Ecto neural progenitor cell (in vitro differentiated cells): ENCODE data around the gene VSTM5.
A peak's percentile ranks its signal among the peaks of the same experiment; 100 is the strongest.
"Not testable (repeated sequence)": the region's sequence is repeated elsewhere in the genome, so short reads cannot be mapped to it uniquely, and the experiment has no call there.

ENCODE experiments used
- DNase-seq: peaks from one replicate; pipeline ENCODE4 v3.0.0-alpha.2; 2018; ENCODE audit warnings: low spot score

The VSTM5 gene

DNA sequence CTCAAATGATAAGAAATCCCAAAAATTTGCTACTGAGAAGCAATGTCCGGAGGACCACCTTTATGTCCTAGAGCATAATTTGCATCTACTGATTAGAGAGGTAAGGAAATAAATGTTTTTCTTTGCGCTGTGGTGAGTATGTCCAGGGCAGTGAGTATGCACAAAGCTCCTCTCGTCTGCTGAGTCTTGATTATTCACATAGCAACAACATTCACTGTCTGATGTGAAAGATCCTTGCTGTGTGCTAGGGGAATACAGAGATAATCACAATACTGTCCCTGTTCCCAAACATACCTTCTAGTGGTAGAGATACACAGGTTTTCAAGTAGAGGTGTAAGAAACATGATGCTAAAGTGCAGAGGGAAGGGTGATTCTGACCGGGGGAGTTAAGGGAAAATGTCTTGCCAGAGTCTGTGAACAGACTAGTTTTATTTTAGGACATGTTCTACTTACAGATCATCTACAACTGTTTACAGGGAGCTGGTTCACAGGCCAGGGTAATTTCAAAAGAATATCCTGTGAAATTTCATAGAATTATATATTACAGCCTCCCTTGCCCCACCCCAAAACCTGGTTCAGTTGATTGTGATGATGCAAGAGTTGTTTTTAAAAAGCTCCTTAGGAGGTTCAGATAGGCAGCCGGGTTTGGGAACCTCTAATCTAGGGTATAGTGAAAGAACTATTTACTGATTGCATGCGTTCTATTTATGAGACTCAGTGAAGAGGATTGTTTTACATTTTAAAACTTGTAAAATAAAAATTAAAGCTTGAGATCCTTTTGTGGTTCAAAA, 53.8 kb downstream of the VSTM5 start:
- no peak for DNase-seq

DNA sequence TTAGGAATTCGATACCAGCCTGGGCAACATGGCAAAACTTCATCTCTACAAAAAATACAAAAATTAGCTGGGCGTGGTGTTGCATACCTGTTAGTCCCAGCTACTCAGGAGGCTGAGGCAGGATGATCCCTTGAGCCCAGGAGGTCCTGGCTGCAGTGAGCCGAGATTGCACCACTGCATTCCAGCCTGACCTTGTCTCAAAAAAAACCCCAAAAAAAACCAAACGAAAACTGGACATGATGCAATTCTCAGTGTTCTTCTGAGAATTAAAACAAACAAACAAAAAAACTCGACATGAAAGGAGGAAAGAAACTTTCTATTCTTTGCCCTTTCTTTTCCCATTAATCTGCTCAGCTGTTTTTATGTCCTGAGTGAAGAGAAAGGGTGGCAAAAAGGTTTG, 58.9 kb downstream of the VSTM5 start:
- no peak for DNase-seq

DNA sequence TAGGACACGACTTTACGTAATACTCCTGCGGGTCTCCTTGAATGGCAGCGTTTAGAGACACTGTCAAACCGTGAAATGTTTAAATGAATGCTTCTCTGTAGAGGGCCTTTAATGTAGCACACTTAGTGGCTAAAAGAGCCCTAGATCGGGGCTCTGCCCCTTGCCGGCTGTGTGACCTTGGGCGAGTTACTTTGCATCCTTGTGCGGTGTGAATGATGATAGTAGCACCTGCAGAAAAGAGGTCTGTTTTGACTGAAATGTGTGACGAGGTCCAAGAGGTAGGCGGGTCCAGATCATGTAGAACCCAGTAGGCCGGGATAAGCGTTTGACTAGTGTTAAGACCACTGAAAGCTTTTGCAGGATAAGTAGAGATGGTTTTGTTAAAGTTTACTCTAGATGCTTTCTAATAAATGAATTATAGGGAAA, 65.5 kb downstream of the VSTM5 start:
- no peak for DNase-seq

DNA sequence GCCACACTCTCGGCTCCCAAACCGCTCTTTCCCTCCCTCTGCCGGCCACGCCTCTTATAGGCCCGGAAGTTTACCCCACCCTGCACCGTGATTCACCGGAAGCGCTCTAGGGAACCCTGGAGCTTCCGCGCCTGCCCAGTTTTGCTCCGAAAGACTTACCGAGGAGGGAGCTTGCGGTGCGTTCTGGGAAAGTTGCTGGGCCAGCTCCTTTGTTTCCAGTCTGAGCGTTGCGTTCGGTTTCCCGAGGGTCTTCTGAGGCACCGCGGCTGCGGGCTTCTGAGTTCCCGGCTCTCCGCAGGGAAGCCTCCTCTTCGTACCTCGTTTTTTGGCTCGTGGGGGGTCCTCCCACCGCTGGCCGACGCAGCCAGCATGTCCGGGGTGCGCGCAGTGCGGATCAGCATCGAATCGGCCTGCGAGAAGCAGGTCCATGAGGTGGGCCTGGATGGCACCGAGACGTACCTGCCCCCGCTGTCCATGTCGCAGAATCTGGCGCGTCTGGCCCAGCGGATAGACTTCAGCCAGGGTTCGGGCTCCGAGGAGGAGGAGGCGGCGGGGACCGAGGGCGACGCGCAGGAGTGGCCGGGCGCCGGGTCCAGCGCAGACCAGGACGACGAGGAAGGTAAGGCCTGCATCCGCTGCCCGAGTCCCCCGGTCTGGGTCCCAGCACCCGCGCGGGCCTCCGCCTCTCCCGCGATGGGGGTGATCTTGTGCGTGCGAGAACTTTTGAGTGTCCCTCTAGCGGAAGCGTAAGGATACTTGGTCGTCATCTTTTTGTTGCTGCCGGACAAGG, 66.1 kb downstream of the VSTM5 start, which contains the start of gene MED17:
TSS of gene MED17 (plus strand) at position 138 of the 790 bp plus-strand sequence. CDS start at position 370, 232 bp downstream.
- DNase-seq, result peak; percentile 94

DNA sequence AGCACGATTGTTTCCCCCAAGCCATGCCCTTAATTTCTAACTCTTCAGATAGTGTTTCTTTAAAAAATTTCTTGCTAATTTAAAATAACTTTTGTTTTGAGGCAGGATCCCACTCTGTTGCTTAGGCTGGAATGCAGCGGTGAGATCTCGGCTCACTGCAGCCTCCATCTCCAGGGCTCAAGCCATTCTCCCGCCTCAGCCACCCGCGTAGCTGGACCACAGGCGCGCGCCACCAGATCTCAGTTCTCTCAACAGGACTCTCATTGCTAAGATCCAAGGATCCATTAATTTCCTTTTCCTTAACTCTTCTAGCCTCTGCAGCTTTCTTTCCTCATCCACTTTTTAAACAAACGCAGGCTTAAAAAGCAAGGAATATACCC, 66.7 kb downstream of the VSTM5 start:
- no peak for DNase-seq

DNA sequence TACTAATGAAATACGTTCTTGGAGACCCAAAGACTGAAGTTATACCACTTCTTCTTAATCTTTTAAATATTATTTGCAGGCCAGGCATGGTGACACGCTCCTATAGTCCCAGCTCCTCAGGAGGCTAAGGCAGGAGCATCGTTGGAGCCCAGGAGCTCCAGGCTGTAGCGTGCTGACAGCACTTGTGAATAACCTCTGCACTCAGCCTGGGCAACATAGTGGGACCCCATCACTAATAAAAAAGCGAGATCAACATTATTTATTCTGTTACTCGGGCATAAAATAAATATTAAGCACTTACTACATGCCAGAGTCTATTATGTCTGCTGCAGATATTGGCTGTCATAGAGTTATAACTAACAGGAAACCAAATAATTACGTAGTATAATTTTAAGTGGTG, 67.1 kb downstream of the VSTM5 start:
- DNase-seq, result no peak

DNA sequence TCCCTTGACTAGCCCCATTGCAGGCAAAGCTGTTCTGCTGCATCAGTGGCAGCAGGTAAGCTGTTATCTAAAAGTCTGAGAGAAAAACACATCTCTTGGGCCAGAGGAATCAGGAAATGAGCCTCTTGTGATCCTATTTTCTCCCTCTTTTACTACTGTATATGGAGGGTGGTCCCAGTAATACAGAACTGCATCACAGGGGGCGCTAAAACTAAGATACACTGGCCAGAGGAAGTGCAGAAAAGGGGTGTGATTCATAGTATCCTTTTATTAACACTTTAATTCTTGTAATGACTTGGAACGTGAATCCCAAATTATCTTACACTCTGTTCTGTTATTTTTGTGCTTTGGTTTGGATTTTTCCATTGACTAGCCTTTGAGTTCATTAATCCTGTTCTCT, 75.1 kb downstream of the VSTM5 start:
- no peak for DNase-seq

DNA sequence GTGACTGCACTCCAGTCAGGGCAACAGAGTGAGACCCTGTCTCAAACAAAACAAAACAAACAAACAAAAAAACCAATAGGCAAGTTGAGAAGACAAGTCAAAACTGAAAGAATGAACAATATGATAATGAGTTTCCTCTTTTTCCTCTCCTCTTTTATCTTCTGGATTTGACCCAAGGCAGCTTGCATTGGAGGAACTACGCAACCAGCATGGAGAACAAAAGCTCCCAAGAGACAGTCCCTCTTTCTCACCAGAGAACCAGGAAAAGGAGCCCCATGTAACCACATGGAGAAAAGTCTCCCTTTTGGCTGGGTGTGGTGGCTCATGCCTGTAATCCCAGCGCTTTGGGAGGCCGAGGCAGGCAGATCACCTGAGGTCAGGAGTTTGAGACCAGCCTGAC, 75.9 kb downstream of the VSTM5 start:
- DNase-seq, result not testable (repeated sequence)

DNA sequence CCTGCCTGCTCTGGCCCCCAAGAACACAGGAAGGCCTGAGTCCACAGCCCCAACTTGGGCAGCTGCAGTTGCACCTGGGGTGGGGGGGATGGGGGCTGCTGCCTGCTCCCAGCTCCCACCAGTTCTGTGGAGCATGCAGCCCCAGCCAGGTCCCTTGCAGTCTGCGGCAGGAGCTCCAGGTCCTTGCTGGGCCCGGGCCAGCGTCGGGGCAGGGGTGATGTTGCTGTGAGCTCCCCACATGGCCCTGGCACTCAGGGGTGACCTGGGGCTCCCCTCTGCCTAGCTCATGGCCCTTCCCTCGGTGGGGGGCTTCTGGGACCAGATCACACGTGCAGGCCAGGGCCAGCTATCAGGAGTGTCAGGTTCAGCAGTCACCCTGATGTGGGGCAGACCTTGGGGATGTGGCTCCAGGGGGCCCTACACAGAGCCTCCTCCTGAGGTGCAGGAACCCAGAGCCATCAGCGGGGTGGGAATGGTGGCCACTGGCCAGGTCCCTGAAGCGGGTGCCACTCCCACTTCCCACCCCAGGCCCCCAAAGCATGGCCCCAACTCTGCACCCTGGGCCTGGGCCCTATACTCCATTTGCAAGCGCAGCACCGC, 76.7 kb downstream of the VSTM5 start:
- DNase-seq, result no peak

DNA sequence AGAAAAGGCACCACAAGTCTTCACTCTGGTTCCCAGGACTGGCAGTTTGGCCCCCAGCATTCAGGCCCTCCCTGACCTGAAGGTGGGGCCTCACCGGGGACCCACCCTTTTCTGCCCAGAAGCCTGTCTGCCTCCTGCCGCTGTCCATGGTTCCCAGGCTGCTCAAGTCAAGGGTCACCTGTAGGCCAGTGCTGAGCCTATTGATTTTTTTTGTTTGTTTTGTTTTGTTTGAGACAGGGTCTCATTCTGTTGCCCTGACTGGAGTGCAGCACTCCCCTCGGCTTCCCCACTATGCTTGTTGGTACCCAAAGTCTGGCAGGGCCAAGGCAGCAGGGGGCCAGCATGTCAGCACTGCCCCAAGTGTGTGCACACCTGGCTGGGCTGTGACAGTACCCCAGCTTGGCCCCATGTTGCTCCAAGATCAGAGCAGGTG, 77.4 kb downstream of the VSTM5 start:
- DNase-seq, result no peak

DNA sequence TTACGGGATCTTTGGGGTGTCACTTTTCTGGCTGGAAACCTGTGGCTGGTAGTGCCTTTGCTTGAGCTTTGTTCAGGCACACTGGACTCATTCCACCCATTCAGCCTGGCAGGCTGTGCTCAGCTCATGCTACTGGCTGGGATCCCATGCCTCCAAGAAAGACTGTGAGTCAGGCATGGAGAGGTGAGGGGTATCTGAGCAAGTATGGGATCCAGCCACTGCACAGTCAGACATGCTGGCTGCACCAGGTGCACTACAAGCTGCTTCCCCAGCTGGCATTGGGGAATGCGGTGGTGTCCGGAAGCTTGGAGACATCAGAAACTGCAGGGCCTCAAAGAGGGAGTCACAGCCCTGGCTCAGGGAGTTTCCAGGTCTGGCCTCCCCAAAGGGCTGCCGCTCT, 78.3 kb downstream of the VSTM5 start:
- no peak for DNase-seq

DNA sequence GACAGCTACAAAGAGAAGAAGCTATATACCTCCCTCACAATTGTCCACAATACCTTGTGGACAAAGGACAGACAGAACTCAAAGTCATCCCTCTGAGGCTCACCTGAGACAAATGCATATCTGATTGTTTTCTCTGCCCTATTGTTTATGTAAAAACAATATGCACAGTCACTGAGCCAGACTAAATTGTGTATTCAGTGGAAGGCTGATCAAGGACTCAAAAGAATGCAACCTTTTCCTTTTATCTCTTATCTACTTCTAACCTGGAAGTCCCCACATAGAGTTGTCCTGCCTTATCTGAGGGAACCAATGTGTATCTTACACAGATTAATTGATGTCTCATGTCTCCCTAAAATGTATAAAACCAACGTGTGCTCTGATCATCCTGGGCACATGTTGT, 80.3 kb downstream of the VSTM5 start:
- no peak for DNase-seq
